ENCODE measurements around the gene POC1A.
A peak's percentile ranks its signal among the peaks of the same experiment; 100 is the strongest.

Gene POC1A

GRCh38 chr3:52149021-52149420 lies 5.2 kb downstream of the POC1A start:
- H3K27ac ChIP-seq: no peak overlapping the region
- TF ChIP-seq, protein P1, sequence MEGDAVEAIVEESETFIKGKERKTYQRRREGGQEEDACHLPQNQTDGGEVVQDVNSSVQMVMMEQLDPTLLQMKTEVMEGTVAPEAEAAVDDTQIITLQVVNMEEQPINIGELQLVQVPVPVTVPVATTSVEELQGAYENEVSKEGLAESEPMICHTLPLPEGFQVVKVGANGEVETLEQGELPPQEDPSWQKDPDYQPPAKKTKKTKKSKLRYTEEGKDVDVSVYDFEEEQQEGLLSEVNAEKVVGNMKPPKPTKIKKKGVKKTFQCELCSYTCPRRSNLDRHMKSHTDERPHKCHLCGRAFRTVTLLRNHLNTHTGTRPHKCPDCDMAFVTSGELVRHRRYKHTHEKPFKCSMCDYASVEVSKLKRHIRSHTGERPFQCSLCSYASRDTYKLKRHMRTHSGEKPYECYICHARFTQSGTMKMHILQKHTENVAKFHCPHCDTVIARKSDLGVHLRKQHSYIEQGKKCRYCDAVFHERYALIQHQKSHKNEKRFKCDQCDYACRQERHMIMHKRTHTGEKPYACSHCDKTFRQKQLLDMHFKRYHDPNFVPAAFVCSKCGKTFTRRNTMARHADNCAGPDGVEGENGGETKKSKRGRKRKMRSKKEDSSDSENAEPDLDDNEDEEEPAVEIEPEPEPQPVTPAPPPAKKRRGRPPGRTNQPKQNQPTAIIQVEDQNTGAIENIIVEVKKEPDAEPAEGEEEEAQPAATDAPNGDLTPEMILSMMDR (conservative IDR thresholded peaks at IDR 0.05): no peak
- TF ChIP-seq ZFX (IDR thresholded peaks at IDR 0.05): no peak

DNA sequence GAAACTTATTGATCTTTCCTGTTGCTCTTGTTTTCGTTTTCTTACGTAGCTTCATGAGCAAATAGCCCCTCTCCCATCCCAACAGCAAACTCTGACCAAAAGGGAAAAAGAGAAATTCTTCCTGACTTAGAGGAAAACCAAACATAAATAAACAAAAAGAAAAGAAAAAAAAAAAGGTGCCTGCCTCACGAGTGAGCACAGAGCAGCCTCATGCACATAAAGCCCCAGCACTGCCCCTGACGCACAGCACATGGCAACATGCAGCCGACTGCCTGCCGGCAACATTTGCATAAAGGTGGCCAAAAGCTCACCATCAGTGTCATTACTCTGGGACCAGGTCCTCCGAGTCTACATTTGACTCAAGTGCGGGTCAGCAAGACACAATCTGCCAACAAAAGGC lies 6.4 kb downstream of the POC1A start:
- H3K27ac ChIP-seq: no peak overlapping the region
- TF ChIP-seq ZFX (IDR thresholded peaks at IDR 0.05): no peak
- TF ChIP-seq, protein P1 (conservative IDR thresholded peaks at IDR 0.05): no peak

GRCh38 chr3:52146811-52147210 lies 7.4 kb downstream of the POC1A start:
- H3K27ac ChIP-seq: no peak overlapping the region
- TF ChIP-seq, protein P1 (conservative IDR thresholded peaks at IDR 0.05): no peak
- TF ChIP-seq ZFX (IDR thresholded peaks at IDR 0.05): no peak

- H3K27ac ChIP-seq: no peak overlapping the region
- TF ChIP-seq ZFX (IDR thresholded peaks at IDR 0.05): no peak
- TF ChIP-seq, protein P1 (conservative IDR thresholded peaks at IDR 0.05): no peak
Observed at GRCh38 chr3:52146189-52146588, 8.0 kb downstream of the POC1A start.

DNA sequence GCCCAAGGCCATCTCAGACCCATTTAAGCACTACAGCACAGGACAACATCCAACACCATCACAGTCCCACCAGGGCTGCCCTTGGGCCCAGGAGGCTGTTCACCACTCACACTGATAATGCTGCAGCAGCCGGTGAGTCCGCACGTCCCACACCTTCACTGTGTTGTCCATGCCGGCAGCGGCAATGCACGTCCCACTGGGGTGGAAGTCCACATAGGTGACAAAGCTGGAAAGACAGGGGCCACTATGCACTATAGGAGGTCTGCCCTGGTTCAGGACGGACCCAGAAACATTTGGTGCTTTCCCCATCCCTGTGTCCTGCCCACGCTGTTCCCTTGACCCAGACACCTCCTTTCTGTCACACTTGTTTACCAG lies 8.5 kb downstream of the POC1A start:
- TF ChIP-seq ZFX (IDR thresholded peaks at IDR 0.05): no peak
- TF ChIP-seq, protein P1 (conservative IDR thresholded peaks at IDR 0.05): no peak
- H3K27ac ChIP-seq: no peak overlapping the region

DNA sequence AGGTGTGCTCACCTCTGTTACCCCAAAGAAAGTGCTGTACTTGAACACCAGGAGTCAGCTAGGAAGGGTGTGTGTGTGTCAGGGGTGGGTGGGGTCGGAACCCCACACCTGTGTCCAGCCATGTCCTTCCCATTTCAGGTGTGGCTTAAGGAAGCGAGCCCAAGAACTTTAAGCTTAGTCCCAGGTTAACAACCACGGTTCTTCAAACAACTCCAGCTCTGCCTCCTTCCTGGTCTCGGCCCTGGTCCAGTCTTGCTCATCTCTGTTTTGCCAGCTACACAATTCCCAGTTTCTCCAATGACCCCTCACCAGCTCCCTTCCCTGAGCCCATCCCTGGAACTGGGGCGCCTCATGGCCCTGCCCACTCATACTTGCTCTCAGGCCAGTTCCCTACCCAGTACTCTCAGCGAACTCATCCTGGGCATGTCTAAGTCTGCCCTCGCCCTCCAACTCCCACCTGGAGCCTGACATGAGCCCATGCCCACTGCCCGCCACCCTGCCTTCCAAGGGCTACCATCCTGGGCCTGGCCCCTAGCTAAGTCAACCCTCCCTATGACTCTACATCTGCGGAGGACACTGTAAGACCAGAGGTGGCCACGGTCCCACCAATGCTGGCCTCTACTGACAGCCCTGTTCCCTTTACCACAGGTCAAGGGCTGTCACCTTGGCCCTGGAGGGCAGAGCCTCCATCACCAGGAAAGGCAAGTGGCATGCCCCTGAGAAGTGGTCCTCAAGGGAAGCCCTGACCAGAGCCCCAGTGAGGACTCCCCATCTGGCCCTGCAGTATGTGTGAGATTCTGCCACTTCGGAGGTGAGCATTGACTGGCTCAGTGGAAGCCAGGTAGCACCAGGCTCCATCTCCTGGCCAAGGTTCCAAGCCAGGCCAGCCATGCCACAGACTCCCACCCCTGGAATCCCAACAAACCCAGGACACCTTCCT lies 9.2 kb downstream of the POC1A start:
- TF ChIP-seq, protein P1 (conservative IDR thresholded peaks at IDR 0.05): no peak
- TF ChIP-seq ZFX (IDR thresholded peaks at IDR 0.05): no peak
- H3K27ac ChIP-seq: no peak overlapping the region

GRCh38 chr3:52144034-52144795 lies 10.0 kb downstream of the POC1A start:
- H3K27ac ChIP-seq: no peak overlapping the region
- no peak for TF ChIP-seq ZFX (IDR thresholded peaks at IDR 0.05)
- TF ChIP-seq, protein P1 (conservative IDR thresholded peaks at IDR 0.05): peak; percentile 91

Data from C4-2B (cell line).